Measurements from ENCODE around the gene NUP210. TPM values are rescaled to one million over a fixed set of nuclear protein-coding genes. Genes with fewer than 3 reads are reported as not detected.

The NUP210 gene
- total and polyA plus RNA-seq, 2 donors (not counting 3 experiments of a cell fraction or from before 2014, with no cell fraction given): 0.14 to 0.84 TPM

DNA sequence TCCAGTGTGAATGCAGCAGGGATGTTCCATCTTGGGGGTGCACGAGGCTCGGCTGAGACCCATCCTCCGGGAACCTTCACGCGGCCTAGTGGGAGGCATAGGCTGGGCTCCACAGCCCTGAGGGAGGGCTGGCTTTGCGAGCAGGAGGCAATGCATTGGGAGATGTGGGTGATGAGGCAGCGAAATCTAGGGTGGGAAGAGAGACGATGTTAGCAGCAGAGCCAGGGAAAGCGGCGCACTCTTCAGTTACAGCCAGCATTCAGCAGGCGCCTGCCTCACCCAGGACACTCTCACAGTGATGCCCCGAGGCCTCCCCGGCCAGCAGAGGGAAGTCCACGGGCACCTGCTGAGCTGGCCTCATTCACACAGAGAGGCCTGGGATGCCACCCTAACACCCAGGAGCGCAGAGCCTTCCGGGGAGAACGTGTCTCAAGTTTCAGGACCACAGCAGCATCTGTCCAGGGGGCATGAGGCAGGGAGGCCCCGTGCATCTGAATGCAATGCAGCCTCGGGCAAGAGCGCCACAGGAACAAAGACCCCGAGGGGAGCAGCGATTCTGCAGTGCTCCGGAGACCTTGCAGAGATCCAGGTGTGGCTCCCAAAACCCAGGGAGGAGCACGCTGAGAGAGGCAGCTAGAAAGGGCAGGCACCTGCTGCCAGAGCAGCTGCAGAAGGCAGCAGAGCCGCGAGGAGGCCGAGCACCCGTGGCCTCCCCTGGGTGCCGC lies 102.4 kb downstream of the NUP210 start:
- Histone ChIP-seq H3K27ac (ENCODE audit: insufficient read depth, low read depth, low read length) (no peak overlapping the region), H3K9ac (replicated peaks; ENCODE audit: extremely low read depth, insufficient read depth, low read length) (no peak overlapping the region), H3K27me3 (ENCODE audit: control insufficient read depth in 2 of 2, insufficient read depth in 2 of 2, low read length in 2 of 2) (no peaks in the 10 kb centered on the region), H3K4me1 (ENCODE audit: control insufficient read depth, extremely low read depth, insufficient read depth, low read length) (no peaks in the 10 kb centered on the region), H3K9me3 (replicated peaks; ENCODE audit: control insufficient read depth, insufficient read depth, low read length) (no peaks in the 10 kb centered on the region), H3K9me1 (replicated peaks; ENCODE audit: control insufficient read depth, extremely low read depth, insufficient read depth, low read length) (no peaks in the 10 kb centered on the region), H3K36me3 (ENCODE audit: control insufficient read depth in 2 of 2, extremely low read depth in 1 of 2, insufficient read depth in 2 of 2, low read length in 2 of 2) (no peaks in the 10 kb centered on the region), H3K4me3 (replicated peaks in 1 of 3; ENCODE audit: insufficient read depth in 1 of 3, low read depth in 1 of 3, low read length in 3 of 3) (no peak overlapping the region), H4K20me1 (replicated peaks; ENCODE audit: control insufficient read depth, extremely low read depth, insufficient read depth, low read length) (no peaks in the 10 kb centered on the region), H3K4me2 (ENCODE audit: insufficient read depth, low read length) (no peak overlapping the region), H2AFZ (ENCODE audit: low read depth, low read length) (no peak overlapping the region), H3K79me2 (ENCODE audit: control insufficient read depth, insufficient read depth, low read length) (no peaks in the 10 kb centered on the region)
- no peak for TF ChIP-seq GATA2 (IDR thresholded peaks at IDR 0.05; ENCODE audit: insufficient read depth, insufficient read length, low read depth, low read length)
- no peak for TF ChIP-seq MYC (IDR thresholded peaks at IDR 0.05; ENCODE audit: low read depth, low read length)
- TF ChIP-seq, protein P1, sequence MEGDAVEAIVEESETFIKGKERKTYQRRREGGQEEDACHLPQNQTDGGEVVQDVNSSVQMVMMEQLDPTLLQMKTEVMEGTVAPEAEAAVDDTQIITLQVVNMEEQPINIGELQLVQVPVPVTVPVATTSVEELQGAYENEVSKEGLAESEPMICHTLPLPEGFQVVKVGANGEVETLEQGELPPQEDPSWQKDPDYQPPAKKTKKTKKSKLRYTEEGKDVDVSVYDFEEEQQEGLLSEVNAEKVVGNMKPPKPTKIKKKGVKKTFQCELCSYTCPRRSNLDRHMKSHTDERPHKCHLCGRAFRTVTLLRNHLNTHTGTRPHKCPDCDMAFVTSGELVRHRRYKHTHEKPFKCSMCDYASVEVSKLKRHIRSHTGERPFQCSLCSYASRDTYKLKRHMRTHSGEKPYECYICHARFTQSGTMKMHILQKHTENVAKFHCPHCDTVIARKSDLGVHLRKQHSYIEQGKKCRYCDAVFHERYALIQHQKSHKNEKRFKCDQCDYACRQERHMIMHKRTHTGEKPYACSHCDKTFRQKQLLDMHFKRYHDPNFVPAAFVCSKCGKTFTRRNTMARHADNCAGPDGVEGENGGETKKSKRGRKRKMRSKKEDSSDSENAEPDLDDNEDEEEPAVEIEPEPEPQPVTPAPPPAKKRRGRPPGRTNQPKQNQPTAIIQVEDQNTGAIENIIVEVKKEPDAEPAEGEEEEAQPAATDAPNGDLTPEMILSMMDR (IDR thresholded peaks at IDR 0.05; ENCODE audit: extremely low read depth in 1 of 2, insufficient read depth in 1 of 2, low read depth in 1 of 2, low read length in 2 of 2): no peak
- no peak for TF ChIP-seq FOS (IDR thresholded peaks at IDR 0.05; ENCODE audit: borderline replicate concordance, insufficient read depth, low read length)
- no peak for TF ChIP-seq EZH2 (IDR thresholded peaks at IDR 0.05; ENCODE audit: borderline replicate concordance, low read depth, low read length, severe bottlenecking)
- no peak for TF ChIP-seq JUN (IDR thresholded peaks at IDR 0.05; ENCODE audit: borderline replicate concordance, insufficient read depth, insufficient read length, low read depth)
- TF ChIP-seq POLR2AphosphoS5 (IDR thresholded peaks at IDR 0.05; ENCODE audit: insufficient read depth, low read depth, low read length): no peak
- TF ChIP-seq, protein P2, sequence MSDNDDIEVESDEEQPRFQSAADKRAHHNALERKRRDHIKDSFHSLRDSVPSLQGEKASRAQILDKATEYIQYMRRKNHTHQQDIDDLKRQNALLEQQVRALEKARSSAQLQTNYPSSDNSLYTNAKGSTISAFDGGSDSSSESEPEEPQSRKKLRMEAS (IDR thresholded peaks at IDR 0.05; ENCODE audit: insufficient read depth, insufficient read length): no peak
- TF ChIP-seq POLR2A (IDR thresholded peaks at IDR 0.05; ENCODE audit: low read depth, low read length): no peak
- ChIA-PET CTCF (no interaction called here), POLR2A (no interaction called here)
- DNase-seq (ENCODE audit: low read depth, low spot score) (no peak), FAIRE-seq (no peak)
- intact Hi-C loops (cut with micrococcal nuclease): no loop called here
- dilution Hi-C loops (cut with MboI; ENCODE audit: extremely low pct_ligation_motif_present, low sequenced_read_pairs): no loop called here
- BruUV-seq (replicated peaks): no TSS peak

Measured in endothelial cell of umbilical vein (primary cell).